OCI-LY3 (cell line): ENCODE measurements around the gene PSENEN.

Experiments used
- EZH2phosphoT487 ChIP-seq: fragments of 200-600 bp; shearing (Covaris generic); IDR thresholded peaks from 2 replicates; pipeline ENCODE4 v1.6.1; 2018; ENCODE audit warnings: antibody characterized with exemption, mixed run types, low read depth
- TF ChIP-seq, protein P1 (sequence below): fragments of 200-600, 300-600 bp; sonication (generic); IDR thresholded peaks from 2 replicates; pipeline ENCODE4 v1.5.1; 2014; ENCODE audit warnings: antibody characterized with exemption, low read length, low read depth

DNA sequence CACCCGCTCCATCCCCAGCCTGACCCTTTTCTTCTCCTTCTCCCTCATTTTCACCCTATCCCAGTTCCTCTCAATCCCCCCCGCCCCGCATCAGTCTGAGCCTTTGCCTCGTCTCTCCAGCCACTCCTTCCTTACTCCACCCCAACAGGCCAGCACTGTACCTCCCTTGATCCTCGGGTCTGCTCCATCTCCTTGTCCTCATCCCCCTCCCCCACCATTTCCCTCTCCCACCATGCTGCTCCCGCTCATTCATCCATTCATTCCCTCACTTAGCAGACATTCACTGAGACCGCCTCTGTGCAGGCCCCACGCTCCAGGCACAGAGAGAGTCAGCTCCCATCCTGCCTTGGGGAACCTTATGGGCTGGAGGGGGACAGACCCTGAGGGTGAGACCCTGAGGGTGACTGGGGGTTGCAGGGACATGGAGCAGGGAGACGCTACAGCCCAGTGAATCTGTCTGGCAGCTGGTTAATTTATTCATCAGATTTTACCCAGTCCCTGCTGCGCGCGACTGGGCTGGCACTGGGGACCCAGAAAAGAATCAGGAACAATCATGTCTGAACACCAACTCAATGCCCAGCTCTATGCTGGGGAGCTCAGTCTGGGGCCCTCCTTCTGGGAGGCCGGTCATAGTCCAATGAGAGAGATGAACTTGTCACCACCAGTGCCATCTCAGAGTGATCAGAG is 30.8 kb downstream of the PSENEN start:
- TF ChIP-seq, protein P1, sequence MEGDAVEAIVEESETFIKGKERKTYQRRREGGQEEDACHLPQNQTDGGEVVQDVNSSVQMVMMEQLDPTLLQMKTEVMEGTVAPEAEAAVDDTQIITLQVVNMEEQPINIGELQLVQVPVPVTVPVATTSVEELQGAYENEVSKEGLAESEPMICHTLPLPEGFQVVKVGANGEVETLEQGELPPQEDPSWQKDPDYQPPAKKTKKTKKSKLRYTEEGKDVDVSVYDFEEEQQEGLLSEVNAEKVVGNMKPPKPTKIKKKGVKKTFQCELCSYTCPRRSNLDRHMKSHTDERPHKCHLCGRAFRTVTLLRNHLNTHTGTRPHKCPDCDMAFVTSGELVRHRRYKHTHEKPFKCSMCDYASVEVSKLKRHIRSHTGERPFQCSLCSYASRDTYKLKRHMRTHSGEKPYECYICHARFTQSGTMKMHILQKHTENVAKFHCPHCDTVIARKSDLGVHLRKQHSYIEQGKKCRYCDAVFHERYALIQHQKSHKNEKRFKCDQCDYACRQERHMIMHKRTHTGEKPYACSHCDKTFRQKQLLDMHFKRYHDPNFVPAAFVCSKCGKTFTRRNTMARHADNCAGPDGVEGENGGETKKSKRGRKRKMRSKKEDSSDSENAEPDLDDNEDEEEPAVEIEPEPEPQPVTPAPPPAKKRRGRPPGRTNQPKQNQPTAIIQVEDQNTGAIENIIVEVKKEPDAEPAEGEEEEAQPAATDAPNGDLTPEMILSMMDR: no peak
- TF ChIP-seq EZH2phosphoT487: no peak
